Astrocyte of the hippocampus (primary cell): ENCODE results near the gene SMIM35.

ENCODE experiments used
- DNase-seq: peaks from one replicate; pipeline ENCODE4 v3.0.0; 2011; ENCODE audit warnings: low read depth, low spot score

SMIM35 gene

GRCh38 chr11:118058311-118059245, 28.2 kb downstream of the SMIM35 start:
- DNase-seq: no peak

GRCh38 chr11:118057251-118058145, 29.3 kb downstream of the SMIM35 start:
- DNase-seq: no peak

DNA sequence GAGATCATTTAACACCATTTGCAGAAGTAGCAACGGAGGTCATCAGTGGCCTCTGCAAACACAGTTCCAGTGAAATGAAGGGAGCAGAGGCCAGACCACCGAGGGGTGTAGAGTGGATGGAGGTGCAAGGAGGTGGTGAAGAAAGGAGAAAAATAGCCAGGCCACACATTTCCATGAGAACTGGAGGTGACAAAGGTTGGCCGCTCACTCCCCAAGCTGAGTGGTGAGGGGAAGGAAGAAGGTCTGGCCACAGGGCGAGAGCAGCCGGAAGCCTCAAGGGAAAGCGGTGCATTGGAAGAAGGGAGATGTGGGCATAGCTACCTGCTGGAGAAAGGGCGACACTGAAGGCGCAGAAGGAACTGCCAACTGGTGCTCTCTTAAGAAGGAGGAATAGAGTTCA, 30.0 kb downstream of the SMIM35 start:
- DNase-seq: no peak

DNA sequence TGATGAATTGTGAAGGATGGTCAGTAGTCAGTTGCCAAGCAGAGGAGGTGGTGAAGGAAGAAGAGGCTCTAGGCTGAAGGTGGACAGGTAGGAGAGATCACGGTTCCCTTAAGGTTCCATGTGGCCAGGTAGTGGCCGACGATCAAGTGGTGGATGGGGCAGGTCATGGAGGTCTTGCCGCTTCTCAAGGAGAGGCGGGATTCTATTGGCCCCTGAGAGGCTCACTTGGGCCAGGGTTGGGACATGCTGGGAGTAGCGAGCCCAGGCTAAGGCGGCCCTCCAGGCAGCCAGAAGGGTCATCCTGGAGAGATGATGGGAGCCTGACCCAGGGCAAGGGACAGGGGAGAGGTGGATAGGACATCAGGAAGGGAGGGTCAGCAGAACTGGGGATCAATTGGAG, 30.8 kb downstream of the SMIM35 start:
- DNase-seq: no peak

DNA sequence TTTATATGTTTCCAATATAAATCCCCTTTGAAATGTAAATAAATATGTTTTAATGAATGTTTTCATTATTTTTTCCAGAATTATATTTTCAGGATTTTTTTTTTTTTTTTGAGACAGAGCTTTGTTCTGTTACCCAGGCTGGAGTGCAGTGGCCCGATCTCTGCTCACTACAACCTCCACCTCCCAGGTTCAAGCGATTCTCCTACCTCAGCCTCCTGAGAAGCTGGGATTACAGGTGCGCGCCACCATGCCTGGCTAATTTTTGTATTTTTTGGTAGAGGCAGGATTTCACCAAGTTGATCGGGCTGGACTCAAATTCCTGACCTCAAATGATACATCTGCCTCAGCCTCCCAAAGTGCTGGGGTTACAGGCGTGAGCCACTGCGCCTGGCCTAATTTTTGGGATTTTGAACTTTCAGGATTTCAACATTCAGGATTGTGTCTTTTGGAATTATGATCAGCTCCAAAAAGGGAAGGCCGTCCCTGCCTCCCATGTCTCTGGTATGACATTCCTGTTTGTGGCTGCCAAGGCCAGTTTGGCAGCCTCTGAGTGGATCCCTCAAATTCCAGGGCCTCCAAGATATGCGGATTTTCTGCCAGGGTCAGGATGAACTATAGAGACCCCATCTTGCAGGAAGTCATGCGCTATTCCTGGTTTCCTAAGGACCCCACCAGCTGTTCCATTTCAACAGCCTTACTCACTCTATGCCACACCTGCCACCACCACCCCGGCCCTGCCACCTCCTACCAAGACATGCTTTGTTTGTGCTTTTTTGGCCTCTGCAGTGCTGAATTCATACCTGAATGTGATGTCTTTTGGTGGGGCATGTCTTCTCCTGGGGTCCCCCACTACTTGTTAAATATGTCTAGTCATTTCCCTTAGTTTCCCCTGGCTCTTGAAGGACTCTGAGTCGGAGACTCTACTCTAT, 31.8 kb downstream of the SMIM35 start:
- peak; percentile 13 for DNase-seq

GRCh38 chr11:118052581-118053206, 34.1 kb downstream of the SMIM35 start:
- DNase-seq: no peak

DNA sequence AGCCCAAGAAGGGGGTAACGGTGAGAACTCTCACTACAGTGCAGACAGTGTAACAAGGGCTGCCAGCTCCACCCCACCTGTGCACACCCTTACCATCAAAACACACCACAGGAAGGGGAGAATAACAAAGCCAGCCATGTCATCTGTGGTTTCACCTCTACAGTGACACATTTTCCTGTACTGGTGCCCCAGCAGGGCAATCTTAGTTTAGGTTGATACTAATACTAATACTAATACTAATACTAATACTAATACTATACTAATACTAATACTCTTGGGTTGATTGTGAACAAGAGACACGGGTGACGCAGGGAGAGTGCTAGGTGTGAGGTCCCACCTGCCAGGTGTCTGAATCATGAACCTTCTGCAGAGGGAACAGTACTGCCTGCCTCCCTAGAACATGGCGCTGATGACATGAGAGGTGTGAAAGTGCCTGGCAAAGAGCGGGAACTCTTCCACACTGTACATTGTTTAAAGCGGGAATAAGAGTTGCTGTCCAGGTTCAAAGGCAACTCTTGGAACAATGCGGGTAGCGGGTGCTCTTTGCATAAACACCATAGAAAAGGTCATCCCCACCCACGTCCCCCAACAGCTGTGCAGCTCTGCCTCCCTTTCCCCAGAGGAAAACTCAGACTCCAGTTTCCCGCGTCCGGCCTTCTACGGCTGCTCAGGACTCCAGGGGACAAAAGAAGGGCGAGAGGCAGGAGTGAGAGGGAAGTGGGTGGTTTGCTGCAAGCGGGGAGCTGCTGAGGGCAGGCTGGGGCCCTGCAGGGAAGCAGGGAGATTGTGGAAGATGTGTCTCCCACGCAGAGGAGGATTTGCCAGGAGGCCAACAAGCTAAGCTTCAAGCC, 34.9 kb downstream of the SMIM35 start:
- no peak for DNase-seq

- DNase-seq: no peak
Measured at GRCh38 chr11:118051136-118051610, 35.6 kb downstream of the SMIM35 start.

DNA sequence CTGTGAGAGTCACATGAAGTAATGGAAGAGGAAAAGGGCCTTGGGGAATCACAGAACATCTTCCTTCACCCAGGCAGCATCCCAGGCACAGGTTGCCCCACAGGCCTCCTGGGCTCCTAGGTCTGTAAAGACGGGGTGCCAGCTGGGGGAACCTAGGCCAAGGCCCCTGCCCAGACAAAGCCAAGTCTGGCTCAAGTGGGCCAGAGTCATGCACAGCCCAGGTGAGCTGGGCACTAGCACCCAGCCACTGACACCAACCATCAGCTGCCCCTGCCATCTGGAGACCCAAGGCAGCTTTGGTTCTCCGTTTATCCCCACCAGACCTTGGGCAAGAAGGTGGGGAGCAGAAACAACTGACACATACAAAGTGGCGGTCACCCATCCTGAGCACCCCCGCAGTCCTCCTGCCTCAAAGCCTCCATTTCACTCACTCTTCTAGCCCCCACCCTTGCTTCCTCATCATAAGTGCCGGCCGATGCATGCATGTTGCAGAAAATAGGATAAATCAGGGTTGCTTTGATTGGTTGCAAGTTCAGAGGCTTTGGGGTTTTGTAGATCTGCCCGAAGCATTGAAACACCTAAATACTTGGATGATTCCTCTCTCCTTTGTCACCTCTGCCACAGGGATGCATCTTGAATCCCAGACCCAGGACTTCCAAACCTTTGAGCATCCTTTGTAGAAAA, 36.4 kb downstream of the SMIM35 start:
- DNase-seq: no peak

DNA sequence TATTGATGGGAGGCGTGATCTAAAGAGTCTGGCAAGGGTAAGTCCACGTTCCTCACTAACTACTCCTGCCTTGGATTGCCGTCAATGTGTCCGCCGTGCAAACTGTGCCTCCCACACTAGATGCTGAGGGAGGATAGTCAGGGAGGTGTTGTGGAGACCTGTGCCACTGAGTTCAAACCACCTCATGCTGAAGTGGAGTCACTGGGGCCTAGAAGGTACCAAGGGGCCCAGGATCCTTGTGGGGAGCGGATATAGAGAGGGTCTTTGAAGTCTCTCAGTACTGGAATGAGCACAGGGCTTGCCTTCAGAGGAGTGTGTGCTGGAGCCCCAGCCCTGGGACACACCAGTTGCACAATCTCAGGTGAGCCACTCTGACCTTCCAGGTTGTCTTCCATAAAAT, 37.0 kb downstream of the SMIM35 start:
- no peak for DNase-seq

DNA sequence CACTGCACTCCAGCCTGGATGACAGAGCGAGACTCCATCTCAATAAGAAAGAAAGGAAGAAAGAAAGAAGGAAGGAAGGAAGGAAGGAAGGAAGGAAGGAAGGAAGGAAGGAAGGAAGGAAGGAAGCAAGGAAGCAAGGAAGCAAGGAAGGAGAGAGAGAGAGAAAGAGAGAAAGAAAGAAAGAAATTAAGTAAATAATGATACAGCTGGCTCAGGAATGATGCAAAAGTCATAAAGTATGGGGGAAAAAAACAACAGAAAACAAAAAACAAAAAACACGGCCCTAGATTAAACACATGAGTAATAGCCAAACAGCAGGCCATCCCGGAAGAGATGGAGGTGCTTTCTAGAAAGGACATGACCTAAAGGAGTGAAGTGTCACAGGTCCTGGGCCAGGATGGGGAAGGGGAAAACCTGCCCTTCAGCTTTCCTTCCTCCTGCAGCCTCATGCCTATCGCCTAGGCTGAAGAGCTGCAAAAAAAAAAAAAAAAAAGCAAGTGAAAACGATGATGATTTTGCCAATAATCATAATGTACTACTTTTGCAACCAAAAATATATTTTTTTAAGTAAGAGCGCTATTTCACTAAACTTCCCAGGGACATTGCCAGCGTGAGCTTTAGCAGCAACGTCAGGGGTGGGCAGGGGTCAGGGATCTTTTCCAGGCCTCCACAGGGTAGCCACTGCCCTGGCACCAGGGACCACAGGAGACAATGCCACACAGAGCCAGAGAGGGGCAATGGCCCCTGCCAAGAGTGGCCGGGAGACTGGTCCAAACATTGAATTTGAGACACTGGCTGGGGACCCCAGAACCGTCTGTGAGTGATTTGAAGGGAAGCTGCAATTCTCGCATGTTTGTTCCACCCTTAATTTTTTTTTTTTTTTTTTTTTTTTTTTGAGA, 38.0 kb downstream of the SMIM35 start:
- DNase-seq: no peak

DNA sequence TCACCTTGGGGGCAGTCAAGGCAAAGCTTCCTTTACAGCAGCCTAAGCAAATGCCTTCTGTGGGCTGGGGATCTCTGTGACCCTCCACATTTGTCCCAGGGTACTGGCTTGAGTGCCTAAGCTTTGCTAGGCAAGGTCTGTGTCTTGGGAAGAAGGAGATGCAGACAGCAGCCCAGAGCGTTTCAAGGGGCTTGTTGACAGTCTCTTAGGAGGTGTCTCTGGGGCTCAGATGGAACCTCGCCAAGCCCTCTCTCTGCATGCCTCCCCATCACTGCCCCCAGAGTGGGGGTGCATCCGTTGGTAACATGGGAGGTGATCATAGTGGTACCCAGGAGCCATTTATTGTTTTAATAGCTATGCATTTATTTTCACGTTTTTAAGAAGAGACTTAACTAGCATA, 39.0 kb downstream of the SMIM35 start:
- no peak for DNase-seq

DNA sequence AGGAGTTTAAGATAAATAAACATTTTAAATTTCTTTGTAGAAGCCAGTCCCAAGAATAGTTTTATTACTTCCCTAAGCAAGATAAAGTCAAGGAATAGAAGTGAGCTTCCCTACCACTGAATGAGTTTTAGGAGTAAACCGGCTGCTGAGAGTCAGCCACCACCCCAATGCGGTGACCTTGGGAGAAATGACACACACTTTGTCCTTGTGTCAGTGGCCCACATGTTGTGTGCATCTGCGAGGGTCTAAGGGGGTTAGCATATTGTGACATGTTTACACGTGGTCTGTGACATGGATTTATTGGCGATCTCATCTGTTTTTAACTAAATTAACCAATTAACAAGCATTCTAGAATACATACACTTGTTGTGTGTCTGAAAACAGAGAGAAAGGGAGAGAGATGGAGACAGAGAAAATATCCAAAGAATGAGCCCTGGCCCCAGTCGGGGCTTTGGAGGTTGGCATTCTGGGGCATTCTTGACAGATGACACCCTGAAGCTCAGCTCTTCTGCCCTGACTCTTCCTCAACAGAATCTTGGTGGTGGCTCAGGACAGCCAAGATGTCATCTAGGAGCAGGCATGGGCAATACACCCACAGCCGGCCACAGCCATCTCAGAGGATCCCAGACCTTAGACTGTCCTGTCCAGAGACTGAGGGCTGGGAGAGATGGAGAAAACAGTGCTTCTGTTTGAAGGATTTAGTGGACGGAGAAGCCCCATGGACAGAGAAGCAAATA, 39.6 kb downstream of the SMIM35 start:
- no peak for DNase-seq

DNA sequence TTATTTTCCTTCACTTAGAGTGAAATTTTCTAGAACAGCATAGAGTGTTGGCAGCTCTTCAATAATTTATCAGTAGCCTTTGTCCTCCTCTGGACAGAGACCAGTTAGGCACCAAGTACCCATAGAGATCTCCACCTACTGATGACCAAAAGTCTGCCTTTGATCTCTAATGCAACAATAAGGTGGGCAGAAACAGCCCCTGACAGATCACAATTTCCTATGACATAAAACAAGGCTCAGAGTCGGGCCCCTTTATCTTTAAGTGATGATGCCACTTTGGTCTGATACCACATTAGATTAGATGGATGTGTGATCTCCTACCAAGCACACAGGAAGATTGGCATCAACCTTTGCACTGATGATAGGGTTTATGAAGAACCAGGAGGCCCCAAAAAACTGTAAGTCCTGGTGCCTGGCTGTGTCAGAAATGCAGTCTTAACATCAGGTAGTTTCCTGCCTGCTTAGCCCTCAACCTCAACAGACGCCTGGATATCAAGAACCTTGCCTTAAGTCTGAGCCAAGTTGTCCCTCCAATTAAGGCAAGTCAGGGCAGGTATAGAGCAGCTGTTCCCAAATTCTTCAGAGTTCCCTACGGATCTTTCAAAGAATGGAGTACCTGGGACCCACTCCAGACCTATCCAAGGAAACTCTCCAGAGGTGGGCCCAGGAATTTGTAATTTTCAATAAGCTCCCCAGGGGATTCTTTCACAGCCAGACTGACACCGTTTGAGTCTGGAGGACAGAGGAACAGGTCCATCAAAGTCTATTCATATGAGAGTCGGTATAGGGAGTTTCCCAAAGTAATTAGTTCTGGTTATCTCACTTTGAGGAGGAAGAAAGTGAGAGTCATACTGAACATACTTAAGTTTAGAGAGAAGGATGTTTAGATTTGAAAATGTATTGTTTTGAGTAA, 40.5 kb downstream of the SMIM35 start:
- DNase-seq: no peak

GRCh38 chr11:118045191-118045590, 41.6 kb downstream of the SMIM35 start:
- no peak for DNase-seq

DNA sequence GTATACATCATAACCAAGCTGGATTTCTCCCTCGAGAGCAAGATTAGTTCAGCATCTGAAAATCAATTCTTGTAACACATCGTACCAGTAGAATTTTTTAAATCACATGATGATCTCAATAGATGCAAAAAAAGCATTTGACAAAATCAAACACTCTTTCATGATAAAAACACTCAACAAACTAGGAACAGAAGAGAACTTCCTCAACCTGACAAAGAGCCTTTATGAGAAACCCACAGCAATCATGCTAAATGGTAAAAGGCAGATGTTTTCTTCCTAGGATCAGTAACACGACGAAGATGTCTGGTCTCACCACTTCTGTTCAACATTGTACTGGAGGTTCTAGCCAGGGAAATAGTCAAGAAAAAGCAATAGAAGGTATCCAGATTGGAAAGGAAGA, 44.0 kb downstream of the SMIM35 start:
- no peak for DNase-seq

- DNase-seq: no peak
Measured at GRCh38 chr11:118042141-118042540, 44.6 kb downstream of the SMIM35 start.
